ENCODE measurements around the gene WDR7.

The WDR7 gene

GRCh38 chr18:57018845-57019244 is 367.7 kb downstream of the WDR7 start:
- ChIA-PET POLR2A (interaction anchor here (0.6 kb wide), 1 partner anchor 1870 kb away, joined by 3 read pairs; no protein-coding TSS in a partner anchor), CTCF (interaction anchor here (1.8 kb wide), 1 partner anchor 15 kb away, joined by 3 read pairs; no protein-coding TSS in a partner anchor)
- DNase-seq (ENCODE audit: extremely low spot score) = no peak
- TF ChIP-seq CTCF (IDR thresholded peaks at IDR 0.05; ENCODE audit: control extremely low read depth, extremely low read depth, low read depth, missing control alignments) = no peak

GRCh38 chr18:57022716-57023115 is 371.6 kb downstream of the WDR7 start:
- no peak for TF ChIP-seq CTCF (IDR thresholded peaks at IDR 0.05; ENCODE audit: control extremely low read depth, extremely low read depth, low read depth, missing control alignments)
- ChIA-PET POLR2A (no interaction called here), CTCF (no interaction called here)
- DNase-seq (ENCODE audit: extremely low spot score) = no peak

- ChIA-PET POLR2A (no interaction called here), CTCF (interaction anchor here (0.9 kb wide), 1 partner anchor 17 kb away, joined by 3 read pairs; no protein-coding TSS in a partner anchor)
- DNase-seq (ENCODE audit: extremely low spot score) = peak; percentile 31
- TF ChIP-seq CTCF (IDR thresholded peaks at IDR 0.05; ENCODE audit: control extremely low read depth, extremely low read depth, low read depth, missing control alignments) = no peak
These were observed 372.2 kb downstream of the WDR7 start for GRCh38 chr18:57023275-57023882.

- ChIA-PET CTCF (interaction anchor here (0.7 to 1.5 kb wide), 2 partner anchors 13 to 29 kb away, joined by 3 read pairs; no protein-coding TSS in a partner anchor), POLR2A (no interaction called here)
- TF ChIP-seq CTCF (IDR thresholded peaks at IDR 0.05; ENCODE audit: control extremely low read depth, extremely low read depth, low read depth, missing control alignments) = no peak
- DNase-seq (ENCODE audit: extremely low spot score) = no peak
These were observed 374.4 kb downstream of the WDR7 start for GRCh38 chr18:57025540-57025939.

- ChIA-PET POLR2A (no interaction called here), CTCF (interaction anchor here (0.9 kb wide), 1 partner anchor 18 kb away, joined by 3 read pairs; no protein-coding TSS in a partner anchor)
- no peak for TF ChIP-seq CTCF (IDR thresholded peaks at IDR 0.05; ENCODE audit: control extremely low read depth, extremely low read depth, low read depth, missing control alignments)
- DNase-seq (ENCODE audit: extremely low spot score) = no peak
These were observed 375.2 kb downstream of the WDR7 start for GRCh38 chr18:57026316-57026715.

- TF ChIP-seq CTCF (IDR thresholded peaks at IDR 0.05; ENCODE audit: control extremely low read depth, extremely low read depth, low read depth, missing control alignments) = no peak
- no peak for DNase-seq (ENCODE audit: extremely low spot score)
- CTCF ChIA-PET = interaction anchor here (2.1 kb wide), 1 partner anchor 13 kb away, joined by 4 read pairs; no protein-coding TSS in a partner anchor
- POLR2A ChIA-PET = no interaction called here
These were observed 376.1 kb downstream of the WDR7 start for GRCh38 chr18:57027190-57027708.
